ENCODE data around the gene FN1. TPM values are rescaled to one million over a fixed set of nuclear protein-coding genes. Genes with fewer than 3 reads are reported as not detected.
A peak's percentile ranks its signal among the peaks of the same experiment; 100 is the strongest.

FN1 gene
- total RNA-seq = 77.7 TPM
- long read RNA-seq, full-length matches to known transcripts = 17 of 45 reads
- long read RNA-seq, partial matches to known transcripts = 21 of 45 reads
- long read RNA-seq, other reads (novel, unspliced or antisense) = 7 of 45 reads

- intact Hi-C loops (cut with DNase I) = no loop called here
- DNase-seq (peak; percentile 93), ATAC-seq (ENCODE audit: poor library complexity) (peak; percentile 92)
Measured at GRCh38 chr2:215435870-215436704, at the start of gene FN1. Gene FN1 (minus strand): TSS chr2:215436068. CDS start chr2:215435802, 266 bp downstream.

- DNase-seq (no peak), ATAC-seq (ENCODE audit: poor library complexity) (no peak)
- intact Hi-C loops (cut with DNase I) = no loop called here
Measured at GRCh38 chr2:215485032-215485431, 49.2 kb upstream of the FN1 start.

- intact Hi-C loops (cut with DNase I) = no loop called here
- no peak for ATAC-seq (ENCODE audit: poor library complexity)
Measured at GRCh38 chr2:215484570-215484969, 48.7 kb upstream of the FN1 start.

GRCh38 chr2:215483431-215483830, 47.6 kb upstream of the FN1 start:
- DNase-seq (no peak), ATAC-seq (ENCODE audit: poor library complexity) (no peak)
- intact Hi-C loops (cut with DNase I) = no loop called here

More at GRCh38 chr2:215484570-215484969, 48.7 kb upstream of the FN1 start:
- DNase-seq = no peak

- intact Hi-C loops (cut with DNase I) = no loop called here
- DNase-seq = no peak
- no peak for ATAC-seq (ENCODE audit: poor library complexity)
Measured at GRCh38 chr2:215479536-215480240, 43.8 kb upstream of the FN1 start.

GRCh38 chr2:215479121-215479520, 43.3 kb upstream of the FN1 start:
- DNase-seq (no peak), ATAC-seq (ENCODE audit: poor library complexity) (no peak)
- intact Hi-C loops (cut with DNase I) = no loop called here

GRCh38 chr2:215476424-215476823, 40.6 kb upstream of the FN1 start:
- DNase-seq (no peak), ATAC-seq (ENCODE audit: poor library complexity) (no peak)
- intact Hi-C loops (cut with DNase I) = no loop called here

- DNase-seq (peak; percentile 45), ATAC-seq (ENCODE audit: poor library complexity) (peak; percentile 93)
- intact Hi-C loops (cut with DNase I) = no loop called here
Measured at GRCh38 chr2:215466097-215466909, 30.4 kb upstream of the FN1 start.

GRCh38 chr2:215465256-215465655, 29.4 kb upstream of the FN1 start:
- no peak for ATAC-seq (ENCODE audit: poor library complexity)
- DNase-seq = no peak
- intact Hi-C loops (cut with DNase I) = no loop called here

GRCh38 chr2:215461836-215462532, 26.1 kb upstream of the FN1 start:
- DNase-seq (no peak), ATAC-seq (ENCODE audit: poor library complexity) (no peak)
- intact Hi-C loops (cut with DNase I) = no loop called here

- ATAC-seq (ENCODE audit: poor library complexity) (peak; percentile 59), DNase-seq (no peak)
- intact Hi-C loops (cut with DNase I) = no loop called here
Measured at GRCh38 chr2:215460682-215461382, 25.0 kb upstream of the FN1 start.

- ATAC-seq (ENCODE audit: poor library complexity) = no peak
- intact Hi-C loops (cut with DNase I) = no loop called here
- DNase-seq = no peak
Measured at GRCh38 chr2:215455958-215456357, 20.1 kb upstream of the FN1 start.

- DNase-seq (no peak), ATAC-seq (ENCODE audit: poor library complexity) (peak; percentile 25)
- intact Hi-C loops (cut with DNase I) = no loop called here
Measured at GRCh38 chr2:215454519-215455246, 18.8 kb upstream of the FN1 start.

GRCh38 chr2:215452725-215453124, 16.9 kb upstream of the FN1 start:
- intact Hi-C loops (cut with DNase I) = no loop called here
- DNase-seq (no peak), ATAC-seq (ENCODE audit: poor library complexity) (no peak)

- ATAC-seq (ENCODE audit: poor library complexity) = no peak
- intact Hi-C loops (cut with DNase I) = no loop called here
- DNase-seq = no peak
Measured at GRCh38 chr2:215451012-215451756, 15.3 kb upstream of the FN1 start.

- intact Hi-C loops (cut with DNase I) = no loop called here
- ATAC-seq (ENCODE audit: poor library complexity) = no peak
- no peak for DNase-seq
Measured at GRCh38 chr2:215450188-215451011, 14.5 kb upstream of the FN1 start.

Measured in Right ventricle myocardium superior (tissue), 1 donor.